Activated T-cell treated with anti-CD3 and anti-CD28 coated beads for 4 hours (primary cell): ENCODE data around the gene SLCO4A1.
A peak's percentile ranks its signal among the peaks of the same experiment; 100 is the strongest.
"Not testable (repeated sequence)": the region's sequence is repeated elsewhere in the genome, so short reads cannot be mapped to it uniquely, and the experiment has no call there.

Experiments
- DNase-seq: peaks from one replicate; pipeline ENCODE4 v3.0.0-alpha.2; 2020

SLCO4A1 gene

DNA sequence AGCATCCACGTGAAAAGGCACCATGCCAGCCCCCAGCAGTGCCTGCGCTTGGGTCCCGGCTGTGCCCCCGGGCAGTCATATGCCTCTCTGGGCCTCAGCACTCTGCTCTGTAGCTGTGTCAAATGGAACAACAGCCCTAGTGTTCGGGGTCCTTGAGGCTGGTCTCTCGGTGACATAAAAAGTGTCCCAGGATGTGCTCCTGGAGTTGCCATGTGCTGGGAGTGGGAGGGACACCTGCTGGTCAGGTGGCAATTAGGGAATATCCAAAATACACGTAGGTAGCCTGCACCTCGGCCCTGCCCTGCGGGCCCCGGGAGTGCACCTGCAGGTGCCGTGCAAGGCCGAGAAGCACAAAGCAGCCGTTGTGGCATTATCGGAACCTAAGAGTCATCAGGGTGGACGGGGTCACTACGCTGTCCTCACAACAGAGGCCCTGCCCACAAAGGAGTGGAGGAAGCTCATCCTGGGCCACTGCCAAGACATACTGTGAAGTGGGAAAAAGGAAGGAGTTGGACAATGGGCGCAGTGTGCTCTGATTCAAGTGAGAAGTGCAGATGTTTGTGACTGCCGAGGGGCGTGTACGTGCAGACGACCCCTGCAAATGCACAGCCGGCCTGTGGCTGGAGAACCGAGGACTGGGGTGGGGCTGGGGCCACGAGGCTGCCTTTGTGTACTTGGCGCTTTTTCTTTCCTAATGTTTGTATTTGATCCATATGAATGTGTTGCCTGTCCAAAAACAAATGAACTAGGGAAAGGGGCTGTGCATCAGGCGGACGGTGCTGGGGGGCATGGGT is 24.6 kb downstream of the SLCO4A1 start:
- no peak for DNase-seq

GRCh38 chr20:62667530-62668440 is 25.5 kb downstream of the SLCO4A1 start:
- no peak for DNase-seq

DNA sequence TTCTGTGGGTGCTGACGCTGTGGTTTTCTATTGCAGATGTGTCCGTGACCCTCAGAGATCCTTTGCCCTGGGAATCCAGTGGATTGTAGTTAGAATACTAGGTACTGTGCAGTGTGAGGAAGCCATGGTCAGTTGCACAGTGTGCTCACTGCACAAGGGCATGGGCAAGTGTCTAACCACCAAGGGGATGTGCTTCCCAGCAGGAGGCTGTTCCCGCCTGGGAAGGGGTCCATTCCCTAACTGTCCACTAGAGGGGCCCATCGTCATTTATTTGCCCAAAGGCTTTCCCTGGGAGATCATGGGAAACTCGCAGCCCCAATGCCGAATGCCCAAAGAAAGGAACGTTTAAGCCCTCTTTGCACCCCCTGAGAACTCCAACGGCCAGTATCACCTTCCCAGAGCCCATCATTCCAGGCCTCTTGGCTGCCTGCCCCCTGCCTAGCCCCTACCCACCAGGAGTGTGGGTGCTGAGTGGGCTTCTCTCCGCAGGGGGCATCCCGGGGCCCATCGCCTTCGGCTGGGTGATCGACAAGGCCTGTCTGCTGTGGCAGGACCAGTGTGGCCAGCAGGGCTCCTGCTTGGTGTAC is 26.2 kb downstream of the SLCO4A1 start:
- peak; percentile 34 for DNase-seq

- no peak for DNase-seq
Measured at GRCh38 chr20:62669249-62669648, 26.9 kb downstream of the SLCO4A1 start.

DNA sequence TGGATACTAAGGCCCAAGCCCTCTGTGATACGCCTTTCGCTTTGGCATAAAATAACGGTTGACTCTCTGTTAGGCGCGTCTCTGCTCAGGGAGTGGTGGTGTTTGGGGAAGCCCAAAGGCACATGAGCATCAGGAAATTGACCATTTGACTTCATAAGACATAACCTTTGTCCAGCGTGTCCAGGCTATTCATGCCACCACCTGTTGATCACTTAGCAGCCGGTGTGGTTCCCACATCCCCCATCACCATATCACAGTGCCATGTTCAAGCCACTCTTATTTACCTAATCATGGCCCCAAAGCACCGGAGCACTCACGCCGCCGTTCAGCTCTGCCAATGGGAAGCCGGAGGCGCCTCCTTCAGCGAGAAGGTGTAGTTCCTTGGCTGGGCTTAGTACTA is 27.9 kb downstream of the SLCO4A1 start:
- DNase-seq = no peak

DNA sequence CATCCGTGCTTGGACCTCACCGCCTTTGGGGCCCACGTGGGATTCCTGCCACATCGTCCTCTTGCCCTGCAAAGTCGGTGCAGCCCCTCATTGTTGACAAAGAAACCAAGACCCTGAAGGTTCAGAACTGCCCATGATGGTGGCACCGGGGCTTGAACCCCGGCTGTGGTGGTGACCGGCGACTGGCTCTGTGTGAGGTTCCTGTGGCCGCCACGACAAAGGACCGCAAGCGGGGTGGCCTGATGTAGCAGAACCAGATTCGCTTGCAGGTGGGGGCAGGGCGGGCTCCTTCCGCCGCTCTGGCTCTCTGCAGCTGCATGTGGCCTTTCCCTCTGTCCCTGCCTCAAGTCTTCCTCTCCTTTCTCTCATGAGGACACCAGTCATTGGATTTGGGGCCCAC is 28.7 kb downstream of the SLCO4A1 start:
- no peak for DNase-seq

- no peak for DNase-seq
Measured at GRCh38 chr20:62671765-62672164, 29.5 kb downstream of the SLCO4A1 start.

GRCh38 chr20:62674370-62674769 is 32.1 kb downstream of the SLCO4A1 start:
- no peak for DNase-seq

DNA sequence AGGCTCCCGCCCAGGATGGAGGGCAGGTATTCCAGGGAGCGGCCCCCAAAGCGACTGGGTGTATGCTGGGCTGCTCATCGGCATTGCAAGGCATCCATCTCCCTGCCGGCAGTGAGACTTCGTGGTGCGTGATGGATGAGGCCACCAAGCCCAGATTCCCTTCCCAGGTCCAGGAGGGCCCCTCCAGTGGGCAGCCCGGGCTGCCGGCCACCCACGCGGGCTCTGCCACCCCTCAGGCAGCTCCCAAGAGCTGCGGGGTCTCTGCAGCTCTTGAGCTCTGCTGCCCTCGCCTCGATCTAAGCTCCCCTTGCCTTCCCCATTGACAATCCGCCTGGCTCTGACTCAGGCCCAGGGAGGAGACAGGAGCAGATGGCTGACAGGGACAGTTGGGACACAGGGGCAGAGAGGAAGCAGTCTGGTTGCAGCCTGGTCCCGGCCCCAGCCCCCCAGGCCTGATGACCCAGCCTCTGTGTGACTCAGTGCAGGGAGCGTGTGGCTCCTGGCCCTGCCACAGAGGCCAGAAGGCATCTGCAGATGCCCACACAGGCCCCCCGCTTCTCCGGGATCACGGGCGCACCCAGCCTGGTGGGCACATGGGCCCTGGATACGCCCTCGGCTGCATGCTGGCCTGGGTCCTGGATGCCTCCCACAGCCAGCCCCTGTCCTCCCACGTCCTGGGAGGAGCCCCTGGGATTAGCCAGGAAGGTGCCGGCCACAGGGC is 33.0 kb downstream of the SLCO4A1 start:
- no peak for DNase-seq

DNA sequence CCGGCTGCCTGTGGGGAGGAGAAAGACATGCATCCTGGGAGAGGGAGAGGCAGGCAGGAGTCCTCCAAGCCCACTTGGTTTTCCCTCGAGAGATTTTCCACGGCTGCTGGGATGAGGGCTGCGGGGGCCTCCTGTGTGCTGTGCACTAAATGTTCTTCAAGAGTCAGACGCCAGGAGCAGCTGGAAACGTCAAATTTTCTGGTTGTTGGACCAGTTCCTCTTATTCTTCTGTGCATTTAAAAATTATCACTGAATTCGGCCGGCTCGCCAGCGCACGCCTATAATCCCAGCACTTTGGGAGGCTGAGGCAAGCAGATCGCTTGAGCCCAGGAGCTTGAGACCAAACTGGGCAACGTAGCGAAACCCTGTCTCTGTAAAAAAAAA is 33.6 kb downstream of the SLCO4A1 start:
- DNase-seq = no peak

DNA sequence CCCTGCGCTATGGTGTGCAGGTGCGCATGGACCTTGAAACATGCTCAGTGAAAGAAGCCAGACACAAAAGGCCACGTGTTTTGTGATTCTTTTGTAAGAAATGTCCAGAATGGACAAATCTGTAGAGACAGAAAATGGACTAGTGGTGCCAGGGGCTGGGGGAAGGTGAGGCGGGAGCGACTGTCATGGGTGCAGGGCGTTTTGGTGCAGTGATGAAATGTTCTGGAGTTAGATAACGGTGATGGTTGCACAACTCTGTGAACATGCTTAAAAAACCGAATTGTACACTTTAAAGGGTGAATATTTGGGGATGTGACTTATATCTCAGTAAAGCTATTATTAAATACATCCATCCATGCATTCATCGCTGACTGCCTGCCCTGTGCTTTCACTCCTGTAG is 34.7 kb downstream of the SLCO4A1 start:
- DNase-seq = no peak

- no peak for DNase-seq
Measured at GRCh38 chr20:62677678-62678077, 35.4 kb downstream of the SLCO4A1 start.

DNA sequence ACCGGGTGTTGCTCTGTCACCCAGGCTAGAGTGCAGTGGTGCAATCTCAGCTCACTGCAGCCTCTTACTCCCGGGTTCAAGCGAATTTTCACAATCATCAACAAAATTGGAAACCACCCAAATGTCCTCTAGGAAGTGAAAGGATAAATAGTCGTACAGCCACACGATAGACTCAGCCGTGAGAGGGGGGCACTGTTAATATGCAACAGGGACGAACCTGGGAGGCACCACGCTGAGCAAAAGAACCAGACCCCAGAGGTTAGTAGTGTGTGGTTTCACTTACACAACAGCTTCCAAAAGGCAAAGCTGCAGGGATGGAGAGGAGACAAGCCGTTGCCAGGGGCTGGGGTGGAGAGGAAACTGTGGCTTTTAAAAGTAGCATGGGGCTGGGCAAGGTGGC is 36.2 kb downstream of the SLCO4A1 start:
- DNase-seq = no peak

- no peak for DNase-seq
Measured at GRCh38 chr20:62679978-62680589, 37.8 kb downstream of the SLCO4A1 start.

- no peak for DNase-seq
Measured at GRCh38 chr20:62682912-62683517, 40.7 kb downstream of the SLCO4A1 start.

GRCh38 chr20:62683660-62684322 is 41.5 kb downstream of the SLCO4A1 start:
- DNase-seq = not testable (repeated sequence)

- no peak for DNase-seq
Measured at GRCh38 chr20:62684981-62685380, 42.7 kb downstream of the SLCO4A1 start.

GRCh38 chr20:62685781-62686555 is 43.7 kb downstream of the SLCO4A1 start:
- DNase-seq = no peak

DNA sequence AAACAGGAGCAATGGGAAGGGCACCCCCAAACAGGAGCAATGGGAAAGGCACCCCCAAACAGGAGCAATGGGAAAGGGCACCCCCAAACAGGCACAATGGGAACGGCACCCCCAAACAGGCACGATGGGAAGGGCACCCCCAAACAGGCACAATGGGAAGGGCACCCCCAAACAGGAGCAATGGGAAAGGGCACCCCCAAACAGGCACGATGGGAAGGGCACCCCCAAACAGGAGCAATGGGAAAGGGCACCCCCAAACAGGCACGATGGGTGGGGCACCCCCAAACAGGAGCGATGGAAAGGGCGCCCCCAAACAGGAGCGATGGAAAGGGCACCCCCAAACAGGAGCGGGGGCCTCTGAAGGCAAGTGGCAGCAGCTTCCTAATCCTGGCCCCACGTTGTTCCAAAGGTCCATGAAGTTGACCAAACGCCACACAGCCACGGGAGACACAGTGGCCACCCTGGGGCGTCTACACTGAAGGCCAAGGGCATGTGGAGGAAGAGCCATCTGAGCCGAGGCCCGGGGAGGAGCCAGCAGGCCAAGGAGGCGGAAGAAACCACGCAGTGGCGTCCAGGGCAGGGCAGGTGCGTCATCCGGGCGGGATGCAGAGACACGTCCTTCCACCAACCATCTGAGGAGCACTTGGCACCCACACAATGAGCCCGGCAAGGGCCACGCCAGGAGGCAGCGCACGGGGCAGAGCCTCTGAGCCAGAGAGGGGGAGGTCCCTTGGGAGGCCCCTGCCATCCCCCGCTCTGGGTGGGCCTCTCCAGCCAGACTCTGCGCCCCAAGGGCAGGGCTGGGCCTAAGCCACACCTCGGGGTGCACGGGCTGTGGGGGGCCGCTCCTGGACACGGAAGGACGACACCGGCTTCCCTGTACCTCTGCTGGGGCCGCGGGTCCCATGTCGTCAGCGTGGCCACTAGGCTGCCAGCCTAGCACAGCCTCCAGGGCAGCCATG is 44.8 kb downstream of the SLCO4A1 start:
- DNase-seq = no peak
